GM12878 (cell line): ENCODE data around the gene PHF1. TPM values are rescaled to one million over a fixed set of nuclear protein-coding genes. Genes with fewer than 3 reads are reported as not detected.
"Not testable (repeated sequence)": the region's sequence is repeated elsewhere in the genome, so short reads cannot be mapped to it uniquely, and the experiment has no call there.

Source experiments
- ATAC-seq: fragments of 200-7000 bp; cut with Tn5 transposase; 3 replicates; pipeline ENCODE4 v1.9.1; 2020; ENCODE audit warnings: mild to moderate bottlenecking, moderate library complexity
- BruUV-seq: library from RNA; stranded (reverse); fragments of 400-500 nt; replicated peaks from 2 replicates; lab custom pipeline; 2021; lab: Mats Ljungman, UMichigan
- CTCF ChIA-PET: fragments of 300-600 bp; sonication (Branson Sonifier 250); formaldehyde crosslinking; extraction: SDS; loops from one replicate; lab custom pipeline; 2021; ENCODE audit warnings: inconsistent platforms; lab: Yijun Ruan, JAX
- POLR2A ChIA-PET: fragments of 350-600 bp; formaldehyde crosslinking; extraction: SDS; loops from one replicate; lab custom pipeline; 2021; ENCODE audit warnings: inconsistent platforms; lab: Charles Lee
- RAD21 ChIA-PET: fragments of 300-600 bp; sonication (Branson Sonifier 250); formaldehyde crosslinking; loops from one replicate; lab custom pipeline; 2023; ENCODE audit warnings: antibody characterized with exemption; ENCODE audit not compliant: unreplicated experiment; lab: Charles Lee
- SMC1A ChIA-PET: fragments of 300-600 bp; sonication (Branson Sonifier 250); formaldehyde crosslinking; loops from one replicate; lab custom pipeline; 2023; ENCODE audit not compliant: unreplicated experiment, uncharacterized antibody; lab: Charles Lee
- DNase-seq: peaks from one replicate; pipeline ENCODE4 v3.0.0-alpha.2; 2011; ENCODE audit warnings: low read depth, low spot score
- FAIRE-seq: peaks from 3 replicates; lab custom pipeline; 2011; peaks lifted over from hg19 to GRCh38; lab: Jason Lieb, UNC
- H2AFZ ChIP-seq: 2 replicates; pipeline ENCODE4 v1.6.0; 2011; ENCODE audit warnings: low read depth, low read length, control low read depth; ENCODE audit not compliant: control insufficient read depth
- H3K27ac ChIP-seq: 2 replicates; pipeline ENCODE4 v1.5.1; 2011; ENCODE audit warnings: control low read depth; ENCODE audit not compliant: control insufficient read depth, insufficient read depth
- H3K27me3 ChIP-seq, 2 experiments: replicated peaks in 1 of 2; 2 replicates each; pipeline versions ENCODE4 v1.6.0 to v1.6.1; 2011; ENCODE audit warnings: low read length in 1 of 2; ENCODE audit not compliant: control insufficient read depth in 2 of 2, insufficient read depth in 2 of 2
- H3K36me3 ChIP-seq, 2 experiments: 2 replicates each; pipeline ENCODE4 v1.5.1; 2011; ENCODE audit warnings: low read length in 1 of 2; ENCODE audit not compliant: control insufficient read depth in 2 of 2, insufficient read depth in 2 of 2
- H3K4me1 ChIP-seq: 2 replicates; pipeline ENCODE4 v1.6.1; 2011; ENCODE audit warnings: mild to moderate bottlenecking, low read length, moderate library complexity, mixed read lengths; ENCODE audit not compliant: control insufficient read depth, insufficient read depth
- H3K4me2 ChIP-seq: 2 replicates; pipeline ENCODE4 v1.6.0; 2011; ENCODE audit warnings: control low read depth; ENCODE audit not compliant: control insufficient read depth, insufficient read depth
- H3K4me3 ChIP-seq: fragments of 200-600 bp; sonication (generic); 2 replicates; pipeline ENCODE4 v1.5.1; 2016
- H3K79me2 ChIP-seq: 2 replicates; pipeline ENCODE4 v1.6.0; 2011; ENCODE audit warnings: low read length; ENCODE audit not compliant: control insufficient read depth, insufficient read depth
- H3K9ac ChIP-seq: 2 replicates; pipeline ENCODE4 v1.8.0; 2011; ENCODE audit warnings: low read length, control low read depth, mixed read lengths; ENCODE audit not compliant: control insufficient read depth, insufficient read depth
- H3K9me3 ChIP-seq: replicated peaks from 3 replicates; pipeline ENCODE4 v1.5.1; 2011; ENCODE audit warnings: mild to moderate bottlenecking, low read length; ENCODE audit not compliant: control insufficient read depth, insufficient read depth
- H4K20me1 ChIP-seq: 2 replicates; pipeline ENCODE4 v1.6.0; 2011; ENCODE audit not compliant: control insufficient read depth, insufficient read depth
- DPF2 ChIP-seq: fragments of 450-650 bp; IDR thresholded peaks from 2 replicates; pipeline ENCODE4 v1.6.1; 2017; ENCODE audit warnings: mild to moderate bottlenecking
- E2F4 ChIP-seq: IDR thresholded peaks from 2 replicates; pipeline ENCODE4 v1.6.1; 2012; ENCODE audit warnings: low read depth, low read length, improper control_type of control experiment
- HCFC1 ChIP-seq: fragments of 150-350 bp; IDR thresholded peaks from 2 replicates; pipeline ENCODE4 v1.6.1; 2014; ENCODE audit warnings: low read length
- MAX ChIP-seq: IDR thresholded peaks from 2 replicates; pipeline ENCODE4 v1.6.1; 2012; ENCODE audit warnings: low read depth, low read length, improper control_type of control experiment
- MXI1 ChIP-seq: fragments of 150-350 bp; IDR thresholded peaks from 2 replicates; pipeline ENCODE4 v1.6.1; 2011; ENCODE audit warnings: low read depth, mild to moderate bottlenecking, inconsistent platforms, low read length, improper control_type of control experiment
- WGBS: methylation state at CpG from one replicate; pipeline ENCODE4 v1.1.6; 2016; ENCODE audit warnings: low lambda C conversion rate; ENCODE audit not compliant: insufficient replicate concordance, insufficient coverage; ENCODE audit errors: missing lambda C conversion rate; 5-methylcytosine and 5-hydroxymethylcytosine counted together
- in situ Hi-C: fragments of 300-500 bp; cut with MboI; formaldehyde crosslinking; loops from 9 replicates; pipeline ENCODE4 v1.14.3; 2018; ENCODE audit warnings: mixed read lengths
- intact Hi-C: fragments of 100-400 bp; cut with micrococcal nuclease; formaldehyde crosslinking; loops from one replicate; pipeline ENCODE4 v1.14.2; 2022; ENCODE audit not compliant: unreplicated experiment
- polyA plus RNA-seq, 11 experiments: library from polyadenylated mRNA; depleted of rRNA in 4 of 11; unstranded in 6 of 11; stranded (reverse) in 5 of 11; fragments of >200 nt; fragmentation: Nextera tagmentation in 4 of 11; fragmentation: Illumina TruSeq in 1 of 11; extraction: Ambion mirVana in 4 of 11; extraction: Trizol in 1 of 11; gene quantifications; 1 replicate in 1 of 11; 2 replicates in 10 of 11; pipeline versions ENCODE4 v1.2.1 to v1.2.3, GENCODE V29; 2011 to 2016; ENCODE audit warnings: inconsistent platforms in 2 of 11, missing spikeins in 2 of 11, low read depth in 1 of 11
- total RNA-seq, 4 experiments: library from RNA; depleted of rRNA in 3 of 4; stranded (reverse); fragments of >200 nt in 3 of 4; fragmentation: Illumina TruSeq in 1 of 4; extraction: Trizol in 1 of 4; gene quantifications; 2 replicates each; pipeline versions ENCODE4 v1.2.1 to v1.2.3, GENCODE V29; 2013 to 2021
- TF ChIP-seq, protein P1 (sequence below): IDR thresholded peaks from 2 replicates; pipeline ENCODE4 v1.6.1; 2012; ENCODE audit warnings: mild to moderate bottlenecking, low read depth, low read length
- TF ChIP-seq, protein P2 (sequence below): fragments of 450-650 bp; formaldehyde crosslinking; IDR thresholded peaks from 2 replicates; pipeline ENCODE4 v1.4.0; 2020; ENCODE audit warnings: mild to moderate bottlenecking, moderate library complexity

PHF1 gene
- total and polyA plus RNA-seq, 10 of the 15 experiments (the other 5 are each of a cell fraction or from before 2014, with no cell fraction given), result 1.3 to 17.8 (median 6.2) TPM

- in situ Hi-C loops, H3K9me3 ChIP-seq, H3K27me3 ChIP-seq, intact Hi-C loops, H2AFZ ChIP-seq, POLR2A ChIA-PET, RAD21 ChIA-PET, SMC1A ChIA-PET, DNase-seq, ATAC-seq, H3K4me2 ChIP-seq, H3K27ac ChIP-seq, H3K4me3 ChIP-seq, BruUV-seq, H4K20me1 ChIP-seq, H3K9ac ChIP-seq, FAIRE-seq, H3K4me1 ChIP-seq: not testable (repeated sequence)
- WGBS, result 96% methylated on average over 6 of the region's 6 CpGs
- H3K36me3 ChIP-seq, result peaks cover 17 to 26% of the 10 kb centered on the region in 2 experiments
- peaks cover 33% of the 10 kb centered on the region for H3K79me2 ChIP-seq
- CTCF ChIA-PET, result interaction anchor here (1.8 kb wide), 1 partner anchor 9 kb away, joined by 6 read pairs; no protein-coding TSS in a partner anchor
Observed at GRCh38 chr6:33399881-33400280, 10.9 kb upstream of the PHF1 start.

GRCh38 chr6:33404884-33405283 lies 5.9 kb upstream of the PHF1 start:
- Histone ChIP-seq H3K27me3 (no peaks in the 10 kb centered on the region), H3K9ac (no peak overlapping the region), H3K9me3 (no peaks in the 10 kb centered on the region), H4K20me1 (no peaks in the 10 kb centered on the region), H3K4me1 (peaks cover 7% of the 10 kb centered on the region; the same call in 1 of the 2 replicates), H2AFZ (no peak overlapping the region), H3K27ac (no peak overlapping the region), H3K36me3 (peaks cover 33 to 34% of the 10 kb centered on the region in 2 experiments), H3K79me2 (no peaks in the 10 kb centered on the region), H3K4me2 (no peak overlapping the region), H3K4me3 (no peak overlapping the region)
- ATAC-seq (no peak), FAIRE-seq (no peak), DNase-seq (no peak)
- ChIA-PET POLR2A (no interaction called here), RAD21 (no interaction called here), SMC1A (no interaction called here), CTCF (interaction anchor here (1.4 kb wide), 1 partner anchor 91 kb away, joined by 4 read pairs; the partner anchor contains the start of gene TAPBP)
- in situ Hi-C loops (no loop called here), intact Hi-C loops (no loop called here)
- no TSS peak for BruUV-seq
- 87% methylated on average over 17 of the region's 17 CpGs for WGBS
- TF ChIP-seq, protein P1, sequence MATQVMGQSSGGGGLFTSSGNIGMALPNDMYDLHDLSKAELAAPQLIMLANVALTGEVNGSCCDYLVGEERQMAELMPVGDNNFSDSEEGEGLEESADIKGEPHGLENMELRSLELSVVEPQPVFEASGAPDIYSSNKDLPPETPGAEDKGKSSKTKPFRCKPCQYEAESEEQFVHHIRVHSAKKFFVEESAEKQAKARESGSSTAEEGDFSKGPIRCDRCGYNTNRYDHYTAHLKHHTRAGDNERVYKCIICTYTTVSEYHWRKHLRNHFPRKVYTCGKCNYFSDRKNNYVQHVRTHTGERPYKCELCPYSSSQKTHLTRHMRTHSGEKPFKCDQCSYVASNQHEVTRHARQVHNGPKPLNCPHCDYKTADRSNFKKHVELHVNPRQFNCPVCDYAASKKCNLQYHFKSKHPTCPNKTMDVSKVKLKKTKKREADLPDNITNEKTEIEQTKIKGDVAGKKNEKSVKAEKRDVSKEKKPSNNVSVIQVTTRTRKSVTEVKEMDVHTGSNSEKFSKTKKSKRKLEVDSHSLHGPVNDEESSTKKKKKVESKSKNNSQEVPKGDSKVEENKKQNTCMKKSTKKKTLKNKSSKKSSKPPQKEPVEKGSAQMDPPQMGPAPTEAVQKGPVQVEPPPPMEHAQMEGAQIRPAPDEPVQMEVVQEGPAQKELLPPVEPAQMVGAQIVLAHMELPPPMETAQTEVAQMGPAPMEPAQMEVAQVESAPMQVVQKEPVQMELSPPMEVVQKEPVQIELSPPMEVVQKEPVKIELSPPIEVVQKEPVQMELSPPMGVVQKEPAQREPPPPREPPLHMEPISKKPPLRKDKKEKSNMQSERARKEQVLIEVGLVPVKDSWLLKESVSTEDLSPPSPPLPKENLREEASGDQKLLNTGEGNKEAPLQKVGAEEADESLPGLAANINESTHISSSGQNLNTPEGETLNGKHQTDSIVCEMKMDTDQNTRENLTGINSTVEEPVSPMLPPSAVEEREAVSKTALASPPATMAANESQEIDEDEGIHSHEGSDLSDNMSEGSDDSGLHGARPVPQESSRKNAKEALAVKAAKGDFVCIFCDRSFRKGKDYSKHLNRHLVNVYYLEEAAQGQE, result no peak
- TF ChIP-seq DPF2, result no peak
- no peak for TF ChIP-seq HCFC1
- no peak for TF ChIP-seq MXI1
- TF ChIP-seq, protein P2, sequence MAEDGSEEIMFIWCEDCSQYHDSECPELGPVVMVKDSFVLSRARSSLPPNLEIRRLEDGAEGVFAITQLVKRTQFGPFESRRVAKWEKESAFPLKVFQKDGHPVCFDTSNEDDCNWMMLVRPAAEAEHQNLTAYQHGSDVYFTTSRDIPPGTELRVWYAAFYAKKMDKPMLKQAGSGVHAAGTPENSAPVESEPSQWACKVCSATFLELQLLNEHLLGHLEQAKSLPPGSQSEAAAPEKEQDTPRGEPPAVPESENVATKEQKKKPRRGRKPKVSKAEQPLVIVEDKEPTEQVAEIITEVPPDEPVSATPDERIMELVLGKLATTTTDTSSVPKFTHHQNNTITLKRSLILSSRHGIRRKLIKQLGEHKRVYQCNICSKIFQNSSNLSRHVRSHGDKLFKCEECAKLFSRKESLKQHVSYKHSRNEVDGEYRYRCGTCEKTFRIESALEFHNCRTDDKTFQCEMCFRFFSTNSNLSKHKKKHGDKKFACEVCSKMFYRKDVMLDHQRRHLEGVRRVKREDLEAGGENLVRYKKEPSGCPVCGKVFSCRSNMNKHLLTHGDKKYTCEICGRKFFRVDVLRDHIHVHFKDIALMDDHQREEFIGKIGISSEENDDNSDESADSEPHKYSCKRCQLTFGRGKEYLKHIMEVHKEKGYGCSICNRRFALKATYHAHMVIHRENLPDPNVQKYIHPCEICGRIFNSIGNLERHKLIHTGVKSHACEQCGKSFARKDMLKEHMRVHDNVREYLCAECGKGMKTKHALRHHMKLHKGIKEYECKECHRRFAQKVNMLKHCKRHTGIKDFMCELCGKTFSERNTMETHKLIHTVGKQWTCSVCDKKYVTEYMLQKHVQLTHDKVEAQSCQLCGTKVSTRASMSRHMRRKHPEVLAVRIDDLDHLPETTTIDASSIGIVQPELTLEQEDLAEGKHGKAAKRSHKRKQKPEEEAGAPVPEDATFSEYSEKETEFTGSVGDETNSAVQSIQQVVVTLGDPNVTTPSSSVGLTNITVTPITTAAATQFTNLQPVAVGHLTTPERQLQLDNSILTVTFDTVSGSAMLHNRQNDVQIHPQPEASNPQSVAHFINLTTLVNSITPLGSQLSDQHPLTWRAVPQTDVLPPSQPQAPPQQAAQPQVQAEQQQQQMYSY (CRISPR knock-in tag), result no peak
- no peak for TF ChIP-seq MAX
- no peak for TF ChIP-seq E2F4
